Measurements from ENCODE around the gene AHCY.

The AHCY gene

DNA sequence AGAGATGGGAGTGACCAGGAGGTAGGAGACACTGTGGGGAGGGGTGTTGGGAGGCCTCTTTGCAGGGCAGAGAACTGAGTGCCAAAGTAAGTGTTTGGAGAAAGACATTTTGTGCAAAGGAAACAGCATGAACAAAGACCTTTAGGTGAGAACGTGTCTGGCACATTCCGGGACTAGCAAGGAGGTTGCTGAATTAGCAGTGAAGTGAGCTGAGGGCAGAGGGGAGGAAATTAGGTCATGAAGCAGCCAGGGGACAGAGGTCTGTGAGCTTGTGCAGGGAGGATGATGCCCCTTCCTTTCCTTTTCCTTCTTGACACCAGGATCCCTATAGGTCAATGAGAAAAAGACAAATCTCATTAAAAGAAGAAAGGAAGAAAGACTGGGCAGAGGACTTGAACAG is 21.4 kb upstream of the AHCY start:
- no peak for DNase-seq (ENCODE audit: low read depth, low spot score)

- DNase-seq (ENCODE audit: low read depth, low spot score), result no peak
These were observed 19.3 kb upstream of the AHCY start for GRCh38 chr20:34322267-34323105.

- DNase-seq (ENCODE audit: low read depth, low spot score), result no peak
These were observed 17.7 kb upstream of the AHCY start for GRCh38 chr20:34320861-34321260.

GRCh38 chr20:34318609-34319443 is 15.7 kb upstream of the AHCY start:
- no peak for DNase-seq (ENCODE audit: low read depth, low spot score)

DNA sequence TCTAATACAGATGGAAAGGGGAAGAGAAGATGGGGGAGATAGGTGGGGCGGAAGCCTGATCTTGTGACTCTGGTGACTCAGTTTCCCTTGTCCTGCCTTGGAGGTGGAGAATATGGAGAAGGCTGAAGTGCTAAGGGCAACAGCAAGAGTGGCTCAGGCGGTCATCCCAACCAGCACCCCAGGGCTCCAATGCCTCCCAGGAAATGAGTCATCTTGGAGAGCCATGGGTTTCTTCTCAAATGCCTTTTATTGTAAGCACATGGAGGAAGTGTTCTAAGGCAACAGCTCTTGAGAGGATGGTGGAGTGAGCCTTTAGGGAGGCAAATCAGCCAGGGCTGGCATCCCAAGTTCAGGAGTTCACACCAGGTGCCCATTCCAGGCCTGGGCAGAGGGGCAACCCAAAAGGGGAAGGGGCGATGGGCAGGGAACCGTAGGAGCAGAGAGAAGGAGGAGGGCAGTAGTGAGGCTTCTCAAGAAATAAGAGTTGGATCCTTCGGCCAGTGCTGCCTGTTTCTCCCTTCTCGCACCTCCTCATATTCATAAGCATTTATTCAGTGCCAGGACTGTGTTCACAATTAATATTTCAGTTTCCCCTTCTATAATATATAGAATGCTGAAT is 13.2 kb upstream of the AHCY start:
- no peak for DNase-seq (ENCODE audit: low read depth, low spot score)

GRCh38 chr20:34315236-34315635 is 12.1 kb upstream of the AHCY start:
- DNase-seq (ENCODE audit: low read depth, low spot score), result no peak

DNA sequence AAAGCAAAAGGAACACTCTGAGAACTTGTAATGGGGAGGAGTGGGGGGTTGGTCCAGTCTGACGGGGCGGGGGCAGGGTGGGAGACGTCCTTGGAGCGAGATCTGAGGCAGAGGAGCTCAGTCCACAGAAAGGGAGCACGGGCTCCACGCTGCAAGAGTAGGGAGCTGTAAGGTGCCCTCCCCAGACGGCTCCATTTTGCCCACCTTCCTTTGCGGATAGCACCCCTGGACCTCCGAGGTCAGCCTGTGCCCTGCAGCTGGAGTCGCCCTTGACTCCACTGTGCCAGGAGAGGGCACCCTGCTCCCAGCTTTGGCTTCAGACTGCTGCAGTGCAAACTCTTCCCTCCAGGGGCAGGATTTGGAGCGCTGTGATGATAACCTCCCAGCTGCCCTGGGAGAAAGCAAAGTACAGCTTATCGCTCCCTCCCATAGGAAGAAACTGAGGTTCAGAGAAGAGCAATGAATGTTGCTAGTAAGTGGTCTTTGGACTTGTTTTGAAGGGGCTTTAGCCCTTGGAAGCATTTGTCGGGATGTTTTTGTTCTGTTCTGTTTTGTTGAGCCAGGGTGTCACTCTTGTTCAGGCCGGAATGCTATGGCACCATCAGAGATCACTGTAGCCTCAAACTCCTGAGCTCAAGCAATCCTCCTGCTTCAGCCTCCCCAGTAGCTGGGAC is 9.5 kb upstream of the AHCY start:
- peak; percentile 77 for DNase-seq (ENCODE audit: low read depth, low spot score)

DNA sequence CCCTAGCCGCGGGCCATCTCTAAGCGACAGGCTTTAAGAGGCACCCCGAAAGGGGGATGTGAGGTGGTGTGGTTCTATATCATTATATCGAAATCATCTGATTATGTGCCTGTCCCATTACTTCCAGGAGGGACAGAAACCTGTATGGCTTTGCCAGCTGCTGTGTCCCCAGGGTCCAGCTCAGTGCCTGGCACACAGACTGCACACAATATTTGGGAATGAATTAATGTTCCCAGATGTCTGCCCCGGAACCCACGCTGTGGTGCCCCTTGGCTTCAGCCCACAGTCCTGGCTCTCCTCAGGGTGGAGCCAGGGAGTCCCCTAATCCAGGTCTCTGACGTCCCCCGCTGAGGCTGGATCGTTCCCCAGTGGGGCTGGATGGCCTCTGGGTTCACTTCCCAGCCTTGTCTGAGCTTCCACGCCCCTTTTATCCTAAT is 8.9 kb upstream of the AHCY start:
- no peak for DNase-seq (ENCODE audit: low read depth, low spot score)

DNA sequence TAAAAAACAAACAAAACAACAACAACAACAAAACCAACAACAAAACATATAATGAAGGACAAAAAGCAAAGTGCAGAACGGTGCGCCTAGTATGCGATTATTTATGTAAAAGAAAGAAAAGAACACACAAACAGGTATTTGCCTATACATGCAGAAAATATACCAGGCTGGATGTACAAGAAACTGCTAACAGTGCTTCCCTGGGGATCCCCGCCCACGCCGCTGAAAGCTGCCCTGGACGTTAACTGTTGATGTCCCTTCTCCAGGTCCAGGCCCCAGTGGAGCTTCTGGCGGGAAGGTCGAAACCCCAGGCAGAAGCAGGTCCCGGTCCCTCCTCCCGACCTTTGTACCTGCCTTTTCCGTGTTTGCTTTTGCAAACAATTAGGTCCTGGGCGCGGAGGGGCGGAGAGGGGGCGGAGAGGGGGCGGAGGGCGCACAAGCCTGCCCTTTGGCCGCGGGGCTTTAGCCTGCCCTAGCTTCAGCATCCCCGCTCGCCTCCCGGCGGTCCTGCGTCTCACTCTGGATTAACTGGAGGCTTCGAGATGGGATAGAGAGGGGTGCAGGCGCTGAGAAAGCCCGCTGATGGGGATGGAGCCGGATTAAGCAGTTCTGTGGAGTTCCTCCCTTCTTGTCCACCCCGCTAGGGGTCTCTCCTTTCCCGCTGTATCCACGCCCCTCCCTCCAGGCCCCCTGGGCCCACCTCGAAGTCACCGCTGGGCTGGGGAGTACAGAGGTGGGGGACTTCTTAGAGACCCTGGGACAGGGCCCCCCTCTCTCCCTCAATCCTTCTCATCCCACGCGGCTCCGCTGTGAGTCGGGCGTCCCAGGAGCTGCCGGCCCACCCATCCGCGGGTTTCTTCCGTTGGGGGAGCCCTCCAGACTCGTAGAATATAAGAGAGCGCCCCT is 8.2 kb upstream of the AHCY start:
- DNase-seq (ENCODE audit: low read depth, low spot score), result no peak

DNA sequence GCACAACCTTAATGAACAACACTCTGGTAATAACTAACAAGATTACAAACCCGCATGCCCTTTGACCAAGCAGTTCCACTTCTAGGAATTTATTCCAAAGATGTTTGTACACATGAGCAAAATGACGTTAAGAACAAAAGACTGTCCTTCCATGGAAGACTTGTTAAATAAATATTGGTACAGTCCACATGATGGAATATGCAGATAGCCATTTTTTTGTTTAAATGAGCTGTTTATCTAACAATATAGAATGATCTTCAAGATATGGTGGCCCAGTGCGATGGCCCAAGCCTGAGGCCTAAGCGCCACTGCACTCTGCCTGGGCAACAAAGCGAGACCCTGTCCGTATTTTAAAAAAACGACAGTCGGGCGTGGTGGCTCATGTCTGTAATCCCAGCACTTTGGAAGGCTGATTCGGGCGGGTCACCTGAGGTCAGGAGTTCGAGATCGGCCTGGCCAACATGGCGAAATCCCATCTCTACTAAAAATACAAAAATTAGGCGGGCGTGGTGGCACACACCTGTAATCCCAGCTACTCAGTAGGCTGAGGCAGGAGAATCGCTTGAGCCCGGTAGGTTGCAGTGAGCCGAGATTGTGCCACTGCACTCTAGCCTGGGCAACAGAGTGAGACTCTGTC is 7.4 kb upstream of the AHCY start:
- DNase-seq (ENCODE audit: low read depth, low spot score), result no peak

- DNase-seq (ENCODE audit: low read depth, low spot score), result no peak
These were observed 6.5 kb upstream of the AHCY start for GRCh38 chr20:34309691-34310090.

DNA sequence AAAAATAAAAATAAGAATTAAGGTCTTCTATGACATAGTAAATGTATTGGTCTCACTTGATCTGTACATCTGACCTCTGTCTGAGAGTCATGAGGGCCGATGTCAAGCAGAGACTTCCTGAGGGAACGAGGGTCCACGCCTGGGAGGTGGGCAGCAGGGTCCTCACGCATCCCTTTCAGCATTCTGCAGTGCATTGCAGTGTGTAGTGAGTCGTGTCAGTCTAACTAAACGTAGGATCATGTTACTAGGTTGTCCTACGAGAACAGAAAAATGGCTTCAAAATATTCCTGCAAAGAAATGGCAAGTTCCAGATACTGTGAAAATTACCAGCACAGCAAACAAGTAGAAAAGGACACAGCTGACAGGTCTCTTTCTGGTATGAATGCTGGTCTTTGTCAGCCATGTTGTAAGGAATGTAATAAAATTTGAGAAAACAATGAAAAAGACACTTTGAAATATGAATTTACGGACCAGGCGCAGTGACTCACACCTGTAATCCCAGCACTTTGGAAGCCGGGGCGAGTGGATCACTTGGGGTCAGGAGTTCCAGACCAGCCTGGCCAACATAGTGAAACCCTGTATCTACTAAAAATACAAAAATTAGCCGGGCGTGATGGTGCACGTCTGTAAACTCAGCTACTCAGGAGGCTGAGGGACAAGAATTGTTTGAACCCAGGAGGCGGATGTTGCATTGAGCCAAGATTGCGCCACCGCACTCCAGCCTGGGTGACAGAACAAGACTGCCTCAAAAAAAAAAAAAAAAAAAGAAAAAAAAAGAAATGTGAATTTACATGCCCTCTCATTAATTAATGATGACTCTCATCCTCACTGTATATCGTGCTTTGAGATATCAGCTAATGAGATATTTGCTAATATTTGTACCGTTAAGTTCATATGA is 2.4 kb upstream of the AHCY start:
- no peak for DNase-seq (ENCODE audit: low read depth, low spot score)

- DNase-seq (ENCODE audit: low read depth, low spot score), result no peak
These were observed 838 bp downstream of the AHCY start for GRCh38 chr20:34302312-34302722.

GRCh38 chr20:34301587-34302311 is 1.4 kb downstream of the AHCY start:
- no peak for DNase-seq (ENCODE audit: low read depth, low spot score)

- no peak for DNase-seq (ENCODE audit: low read depth, low spot score)
These were observed 2.2 kb downstream of the AHCY start for GRCh38 chr20:34300809-34301586.

DNA sequence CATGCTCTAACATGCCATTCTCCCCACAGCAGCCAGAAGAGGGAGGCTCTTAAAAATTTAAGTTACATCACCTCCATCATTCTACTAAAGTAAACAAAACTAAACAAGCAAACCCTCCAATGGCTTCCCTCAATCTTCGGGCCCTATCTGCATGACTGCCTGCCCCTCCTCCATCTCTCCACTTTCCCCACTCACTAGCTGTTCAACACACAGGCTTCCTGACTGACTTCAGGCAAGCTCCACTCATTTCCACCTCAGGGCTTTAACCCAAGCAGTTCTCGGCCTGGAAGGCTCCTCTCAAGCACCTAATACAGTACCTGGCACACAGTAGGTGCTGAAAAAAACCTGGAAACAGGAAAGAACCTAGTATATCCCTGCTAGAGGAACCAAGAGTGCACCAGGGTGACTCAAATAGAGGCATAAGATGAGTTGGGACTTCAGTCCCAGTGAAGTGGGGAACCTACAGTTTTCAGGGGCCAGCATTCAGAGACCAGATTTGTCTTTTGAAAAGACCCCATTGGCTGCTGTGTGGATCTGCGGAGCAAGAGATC is 2.8 kb downstream of the AHCY start:
- DNase-seq (ENCODE audit: low read depth, low spot score), result no peak

- DNase-seq (ENCODE audit: low read depth, low spot score), result no peak
These were observed 3.4 kb downstream of the AHCY start for GRCh38 chr20:34299556-34300255.
